ENCODE data around the gene GIPC3. TPM values are rescaled to one million over a fixed set of nuclear protein-coding genes. Genes with fewer than 3 reads are reported as not detected.
"Not testable (repeated sequence)": the region's sequence is repeated elsewhere in the genome, so short reads cannot be mapped to it uniquely, and the experiment has no call there.

Gene GIPC3
- total RNA-seq, 1 experiment from 2014 or later = 0.06 TPM

GRCh38 chr19:3620817-3621547 is 35.7 kb downstream of the GIPC3 start:
- Histone ChIP-seq H3K4me1 (no peaks in the 10 kb centered on the region), H3K27me3 (no peaks in the 10 kb centered on the region), H3K4me3 (no peak overlapping the region), H3K27ac (no peak overlapping the region), H3K9me3 (replicated peaks) (no peaks in the 10 kb centered on the region), H3K36me3 (0 out of 2 replicates have a peak, but pooled peaks cover 6% of the 10 kb centered on the region)
- no peak for DNase-seq

DNA sequence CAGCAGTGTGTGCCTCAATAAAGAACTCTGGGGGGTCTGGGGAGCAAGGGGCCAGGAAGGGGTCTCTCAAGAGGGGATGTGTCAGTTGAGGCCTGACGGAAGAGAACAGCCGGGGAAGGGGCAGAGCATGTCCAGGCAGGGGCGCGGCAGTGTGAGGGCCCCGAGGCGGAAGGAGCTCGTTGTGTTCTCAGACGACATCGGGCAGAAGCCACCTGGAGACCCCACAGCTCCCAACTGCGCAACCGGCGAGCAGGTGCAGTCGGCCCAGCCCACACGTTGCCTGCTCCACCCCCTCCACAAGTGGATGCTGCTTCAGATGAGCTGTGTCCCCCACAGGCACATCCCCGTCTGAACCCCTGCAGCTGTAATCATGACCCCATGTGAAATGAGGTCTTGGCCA is 36.4 kb downstream of the GIPC3 start:
- no peaks in the 10 kb centered on the region for H3K9me3 ChIP-seq (replicated peaks)
- 0 out of 2 replicates have a peak, but pooled peaks cover 6% of the 10 kb centered on the region for H3K36me3 ChIP-seq
- DNase-seq = no peak
- H3K27ac ChIP-seq = no peak overlapping the region
- no peaks in the 10 kb centered on the region for H3K4me1 ChIP-seq
- H3K27me3 ChIP-seq = no peaks in the 10 kb centered on the region
- no peak overlapping the region for H3K4me3 ChIP-seq

DNA sequence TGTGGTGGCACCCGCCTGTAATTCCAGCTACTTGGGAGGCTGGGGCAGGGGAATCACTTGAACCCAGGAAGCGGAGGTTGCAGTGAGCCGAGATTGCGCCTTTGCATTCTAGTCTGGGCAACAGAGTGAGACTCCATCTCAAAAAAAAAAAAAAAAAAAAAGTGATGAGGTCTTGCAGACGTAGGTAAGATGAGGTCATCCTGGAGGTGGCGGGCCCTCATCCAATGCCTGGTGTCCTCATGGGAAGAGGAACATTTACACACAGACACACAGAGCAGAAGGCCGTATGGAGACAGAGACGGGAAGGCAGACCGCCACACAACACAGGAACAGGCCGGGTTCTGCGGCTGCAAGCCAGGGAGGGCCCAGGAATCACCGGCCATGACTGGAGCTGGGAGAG is 36.9 kb downstream of the GIPC3 start:
- H3K4me1 ChIP-seq = no peaks in the 10 kb centered on the region
- DNase-seq = no peak

GRCh38 chr19:3623716-3624115 is 38.4 kb downstream of the GIPC3 start:
- no peaks in the 10 kb centered on the region for H3K27me3 ChIP-seq
- H3K4me3 ChIP-seq = no peak overlapping the region
- DNase-seq = no peak
- H3K36me3 ChIP-seq = 0 out of 2 replicates have a peak, but pooled peaks cover 3% of the 10 kb centered on the region
- no peaks in the 10 kb centered on the region for H3K4me1 ChIP-seq
- no peaks in the 10 kb centered on the region for H3K9me3 ChIP-seq (replicated peaks)
- H3K27ac ChIP-seq = no peak overlapping the region

More for the DNA sequence above, 36.9 kb downstream of the GIPC3 start:
- no peaks in the 10 kb centered on the region for H3K9me3 ChIP-seq (replicated peaks)
- 0 out of 2 replicates have a peak, but pooled peaks cover 6% of the 10 kb centered on the region for H3K36me3 ChIP-seq
- no peak overlapping the region for H3K4me3 ChIP-seq
- H3K27me3 ChIP-seq = no peaks in the 10 kb centered on the region
- H3K27ac ChIP-seq = no peak overlapping the region

GRCh38 chr19:3625996-3626472 is 40.8 kb downstream of the GIPC3 start:
- no peaks in the 10 kb centered on the region for H3K27me3 ChIP-seq
- no peaks in the 10 kb centered on the region for H3K4me1 ChIP-seq
- peak overlapping the region; percentile 94 for H3K4me3 ChIP-seq
- peak overlapping the region; percentile 95 for H3K27ac ChIP-seq
- H3K9me3 ChIP-seq (replicated peaks) = no peaks in the 10 kb centered on the region
- DNase-seq = no peak
- no peaks in the 10 kb centered on the region for H3K36me3 ChIP-seq

DNA sequence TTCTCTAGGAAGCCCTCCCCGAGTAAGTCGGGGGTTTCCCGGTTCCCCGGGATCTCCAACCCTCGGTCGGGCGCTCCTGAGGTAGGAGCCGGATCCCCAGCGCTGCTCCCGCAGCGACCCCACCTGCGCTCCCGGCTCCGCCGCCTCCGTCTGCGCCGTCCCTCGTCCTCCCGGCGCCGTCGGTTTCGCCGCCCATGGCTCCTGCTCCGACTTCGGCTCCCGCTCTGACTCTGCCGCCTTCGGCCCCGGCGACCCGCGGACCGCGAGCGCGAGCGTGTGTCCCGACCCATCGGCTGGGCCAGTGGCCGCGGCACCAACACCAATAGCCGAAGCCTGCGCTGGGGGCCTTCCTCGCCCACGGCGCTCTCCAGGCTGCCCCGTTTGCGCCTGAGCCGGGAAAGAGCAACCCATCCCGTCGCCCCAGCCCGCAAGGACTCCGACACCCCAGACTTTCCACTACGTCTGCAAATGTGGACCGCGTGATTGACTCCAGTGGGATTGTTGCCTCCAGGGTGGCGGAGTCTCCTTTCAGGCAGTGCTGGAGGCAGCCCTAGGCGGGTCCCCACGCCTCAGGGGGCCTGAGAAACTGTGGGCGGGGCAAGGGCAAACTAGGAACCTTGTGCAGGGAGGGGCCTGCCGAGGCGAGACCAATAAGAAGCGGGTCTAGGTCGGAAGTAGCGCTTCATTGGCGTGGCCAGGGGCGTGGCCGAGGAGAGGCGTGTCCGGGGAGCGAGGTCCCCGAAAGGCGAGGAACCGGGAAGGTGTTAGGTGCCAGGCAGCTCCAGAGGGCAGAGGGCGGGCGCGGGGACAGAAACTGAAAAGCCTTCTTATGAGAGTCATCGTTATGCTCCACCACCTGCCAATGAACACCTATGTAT is 41.4 kb downstream of the GIPC3 start, which contains the start of gene CACTIN:
CACTIN (minus strand) TSS at position 318 of the 878 bp plus-strand sequence; CDS start at position 290, 28 bp downstream.
- H3K36me3 ChIP-seq = no peaks in the 10 kb centered on the region
- no peaks in the 10 kb centered on the region for H3K27me3 ChIP-seq
- DNase-seq = peak; percentile 99
- no peaks in the 10 kb centered on the region for H3K9me3 ChIP-seq (replicated peaks)
- H3K27ac ChIP-seq = peak within 1 kb of the TSS; percentile 95
- no peaks in the 10 kb centered on the region for H3K4me1 ChIP-seq
- peak within 1 kb of the TSS; percentile 94 for H3K4me3 ChIP-seq

DNA sequence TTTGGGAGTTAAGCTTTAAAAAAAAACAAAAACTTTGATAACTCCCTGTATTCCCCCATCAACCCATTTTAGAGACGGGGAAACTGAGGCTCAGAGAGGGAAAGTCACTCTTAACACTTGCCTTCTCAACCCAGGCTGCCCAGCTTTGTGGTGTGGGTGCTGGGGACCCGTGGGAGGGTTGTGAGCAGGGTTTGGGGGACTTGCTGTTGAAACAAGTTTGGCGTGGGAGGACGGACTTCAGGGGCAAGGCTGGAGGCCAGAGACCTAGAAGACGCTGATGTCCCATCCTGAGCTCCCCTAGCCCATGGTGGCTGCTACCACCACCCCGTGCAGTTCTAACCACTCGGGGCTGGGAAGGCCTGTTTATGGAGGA is 42.1 kb downstream of the GIPC3 start:
- Histone ChIP-seq H3K27me3 (no peaks in the 10 kb centered on the region), H3K9me3 (replicated peaks) (no peaks in the 10 kb centered on the region), H3K4me1 (no peaks in the 10 kb centered on the region), H3K27ac (no peak overlapping the region), H3K4me3 (peak overlapping the region; percentile 94; the same call in 1 of the 2 replicates), H3K36me3 (no peaks in the 10 kb centered on the region)
- DNase-seq = no peak

DNA sequence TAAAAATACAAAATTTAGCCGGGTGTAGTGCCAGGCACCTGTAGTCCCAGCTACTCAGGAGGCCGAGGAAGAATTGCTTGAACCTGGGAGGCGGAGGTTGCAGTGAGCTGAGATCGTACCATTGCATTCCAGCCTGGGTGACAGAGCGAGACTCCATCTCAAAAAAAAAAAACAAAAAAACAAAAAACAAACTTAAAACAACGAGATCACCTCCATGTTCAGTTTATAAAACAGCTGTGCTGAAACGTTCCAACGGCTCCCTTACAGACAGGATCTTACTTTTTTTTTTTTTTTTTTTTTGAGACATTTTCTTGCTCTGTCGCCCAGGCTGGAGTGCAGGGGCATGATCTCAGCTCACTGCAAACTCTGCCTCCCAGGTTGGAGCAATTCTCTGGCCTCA is 43.5 kb downstream of the GIPC3 start:
- H3K9me3 ChIP-seq (replicated peaks); H3K4me3 ChIP-seq: not testable (repeated sequence)

GRCh38 chr19:3631053-3631861 is 46.0 kb downstream of the GIPC3 start:
- no peaks in the 10 kb centered on the region for H3K4me1 ChIP-seq
- DNase-seq = no peak
- H3K27ac ChIP-seq = no peak overlapping the region
- no peak overlapping the region for H3K4me3 ChIP-seq
- H3K27me3 ChIP-seq = no peaks in the 10 kb centered on the region
- H3K36me3 ChIP-seq = no peaks in the 10 kb centered on the region
- H3K9me3 ChIP-seq (replicated peaks) = no peaks in the 10 kb centered on the region

More for the DNA sequence above, 43.5 kb downstream of the GIPC3 start:
- DNase-seq, H3K27me3 ChIP-seq, H3K27ac ChIP-seq, H3K4me1 ChIP-seq, H3K36me3 ChIP-seq: not testable (repeated sequence)

- Histone ChIP-seq H3K27me3 (no peaks in the 10 kb centered on the region), H3K4me1 (no peaks in the 10 kb centered on the region), H3K4me3 (no peak overlapping the region), H3K27ac (no peak overlapping the region), H3K36me3 (no peaks in the 10 kb centered on the region), H3K9me3 (replicated peaks) (no peaks in the 10 kb centered on the region)
- DNase-seq = no peak
Observed at GRCh38 chr19:3632098-3632497, 46.8 kb downstream of the GIPC3 start.

DNA sequence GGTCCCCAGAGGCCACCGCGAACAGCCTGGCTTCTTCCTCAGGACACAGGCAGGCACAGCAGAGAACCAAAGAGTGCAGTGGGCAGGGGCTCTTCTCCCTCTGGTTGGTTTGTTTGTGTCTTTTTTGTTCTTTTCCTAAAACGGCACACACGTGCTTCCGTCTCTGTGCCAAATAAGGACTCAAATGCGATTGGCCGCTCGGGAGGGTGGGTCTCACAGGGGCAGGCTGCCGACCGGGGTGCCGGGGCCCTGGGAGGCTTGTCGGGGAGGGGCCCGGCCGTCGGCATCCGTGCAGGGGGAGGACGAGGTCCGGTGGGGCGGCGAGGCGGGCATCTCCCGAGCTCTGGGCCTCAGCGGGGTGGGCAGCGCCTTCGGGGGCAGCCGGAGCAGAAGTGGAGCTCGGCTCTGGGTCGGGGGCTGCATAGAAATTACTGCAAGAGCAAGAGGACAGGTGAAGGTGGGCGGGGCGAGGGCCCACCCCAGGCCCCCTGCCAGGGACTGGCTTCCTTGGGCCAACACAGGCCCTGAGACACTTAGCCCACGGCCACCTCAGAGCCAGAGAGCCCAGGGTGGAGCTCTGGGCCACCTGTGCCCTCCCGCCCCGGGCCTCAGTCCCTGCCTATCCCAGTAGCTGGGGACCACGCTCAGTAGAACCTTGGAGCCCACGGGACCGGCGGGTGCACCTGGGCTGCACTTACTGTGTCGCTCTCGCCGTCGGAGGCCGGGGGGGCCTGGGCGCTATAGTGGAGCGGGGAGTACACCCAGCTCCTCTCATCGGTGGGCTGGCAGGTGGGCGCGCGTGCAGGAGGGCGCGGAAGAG is 47.7 kb downstream of the GIPC3 start:
- no peak overlapping the region for H3K27ac ChIP-seq
- no peaks in the 10 kb centered on the region for H3K36me3 ChIP-seq
- no peak for DNase-seq
- H3K9me3 ChIP-seq (replicated peaks) = no peaks in the 10 kb centered on the region
- H3K4me1 ChIP-seq = no peaks in the 10 kb centered on the region
- no peak overlapping the region for H3K4me3 ChIP-seq
- no peaks in the 10 kb centered on the region for H3K27me3 ChIP-seq

DNA sequence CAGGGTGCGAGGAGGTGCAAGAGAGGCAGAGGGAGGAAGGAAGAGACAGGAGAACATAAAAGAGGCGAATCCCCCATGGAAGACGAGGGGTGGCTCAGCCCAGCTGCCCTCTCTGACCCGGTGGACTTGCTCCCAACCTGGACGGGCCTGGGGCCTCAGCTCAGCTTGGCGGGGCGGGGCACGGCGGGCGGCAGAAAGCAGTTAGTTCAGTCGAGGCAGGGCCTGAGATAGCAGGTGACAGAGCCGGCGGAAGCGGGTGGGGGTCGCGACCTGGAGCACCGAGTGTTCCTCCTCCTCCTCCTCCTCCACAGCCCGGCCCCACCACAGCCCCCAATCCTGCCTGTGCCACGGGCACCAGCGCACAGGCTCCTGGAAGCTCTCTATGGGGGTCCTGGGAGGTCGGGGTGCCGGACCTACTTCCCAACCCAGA is 48.3 kb downstream of the GIPC3 start:
- Histone ChIP-seq H3K9me3 (replicated peaks) (no peaks in the 10 kb centered on the region), H3K4me1 (no peaks in the 10 kb centered on the region), H3K4me3 (no peak overlapping the region), H3K36me3 (no peaks in the 10 kb centered on the region), H3K27me3 (no peaks in the 10 kb centered on the region), H3K27ac (no peak overlapping the region)
- DNase-seq = no peak

GRCh38 chr19:3634496-3635045 is 49.3 kb downstream of the GIPC3 start:
- Histone ChIP-seq H3K9me3 (replicated peaks) (no peaks in the 10 kb centered on the region), H3K27ac (no peak overlapping the region), H3K36me3 (no peaks in the 10 kb centered on the region), H3K27me3 (no peaks in the 10 kb centered on the region), H3K4me3 (no peak overlapping the region), H3K4me1 (no peaks in the 10 kb centered on the region)
- DNase-seq = no peak

Data from SJCRH30 (cell line).